ENCODE data around the gene OR1D5. TPM values are rescaled to one million over a fixed set of nuclear protein-coding genes. Genes with fewer than 3 reads are reported as not detected.

Gene OR1D5
- total and polyA plus RNA-seq, 2 of the 8 experiments (the other 6 are each of a cell fraction or from before 2014, with no cell fraction given), result not detected

DNA sequence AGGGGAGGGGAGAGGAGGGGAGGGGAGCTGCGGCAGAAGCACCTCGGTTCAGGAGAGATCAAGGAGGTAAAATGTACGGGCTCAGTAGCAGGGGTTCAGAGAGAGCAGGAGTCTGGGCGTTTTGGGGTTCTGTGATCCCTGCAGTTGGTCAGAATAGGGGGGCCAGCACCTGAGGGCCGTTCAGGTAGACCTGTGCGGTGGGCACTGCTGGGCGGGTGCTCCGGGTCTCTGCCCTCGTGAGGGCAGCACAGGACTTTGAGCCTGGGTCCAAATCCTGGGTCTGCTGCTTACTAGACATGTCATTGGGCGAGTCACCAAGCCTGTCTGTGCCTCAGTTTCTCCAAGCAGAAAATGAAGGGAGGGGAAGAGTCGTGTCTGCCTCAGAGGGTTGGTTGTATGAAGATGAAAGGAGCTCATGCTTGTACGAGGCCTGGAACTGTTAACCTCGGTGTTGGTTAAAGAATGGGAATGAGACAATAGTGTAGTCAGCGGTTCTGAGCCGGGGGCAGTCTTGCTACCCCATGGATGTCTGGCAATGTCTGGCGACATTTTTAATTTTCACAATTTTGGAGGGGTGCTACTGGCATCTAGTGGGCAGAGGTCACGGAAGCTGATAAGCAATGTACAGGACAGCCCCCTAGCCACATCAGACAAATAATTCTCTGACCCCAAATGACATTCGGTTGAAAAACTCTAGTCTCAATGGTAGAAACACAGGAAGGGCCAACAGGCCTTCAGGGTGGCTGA, 35.4 kb downstream of the OR1D5 start (continued):
- no peak for TF ChIP-seq RNF2 (IDR thresholded peaks at IDR 0.05; ENCODE audit: borderline replicate concordance, low read depth, low read length, missing control alignments, poor library complexity, severe bottlenecking)
- TF ChIP-seq RAD21 (IDR thresholded peaks at IDR 0.05 in 1 of 2, conservative IDR thresholded peaks at IDR 0.05 in 1 of 2; ENCODE audit: low read depth in 2 of 2, low read length in 2 of 2), result no peak
- no peak for TF ChIP-seq TCF12 (IDR thresholded peaks at IDR 0.05; ENCODE audit: low read depth, low read length)
- TF ChIP-seq YY1 (IDR thresholded peaks at IDR 0.05; ENCODE audit: low read depth, low read length), result no peak
- no peak for TF ChIP-seq RXRA (IDR thresholded peaks at IDR 0.05; ENCODE audit: insufficient read depth, low read depth, low read length)
